Tibial nerve (tissue), 4 donors: Measurements from ENCODE around the gene FLRT2. TPM values are rescaled to one million over a fixed set of nuclear protein-coding genes. Genes with fewer than 3 reads are reported as not detected.
A peak's percentile ranks its signal among the peaks of the same experiment; 100 is the strongest.

ENCODE experiments used
- DNase-seq, 2 donors: peaks; one replicate each; pipeline ENCODE4 v3.0.0-alpha.2; 2019; ENCODE audit warnings: low spot score in 2 of 2
- H3K27ac ChIP-seq, 4 donors: fragments of 200-600 bp; sonication (generic) in 3 of 4; one replicate each; pipeline ENCODE4 v1.5.1; 2017 to 2019; ENCODE audit warnings: mild to moderate bottlenecking in 1 of 4
- H3K27me3 ChIP-seq, 2 donors: fragments of 200-600 bp; sonication (generic) in 1 of 2; one replicate each; pipeline versions ENCODE4 v1.5.1 to v1.6.0; 2017 to 2019
- H3K36me3 ChIP-seq, 3 donors: fragments of 200-600 bp; sonication (generic); one replicate each; pipeline ENCODE4 v1.5.1; 2018 to 2019
- H3K4me1 ChIP-seq, 4 donors: fragments of 200-600 bp; sonication (generic) in 3 of 4; one replicate each; pipeline ENCODE4 v1.5.1; 2017 to 2019
- H3K4me3 ChIP-seq, 4 donors: fragments of 200-600 bp; sonication (generic) in 3 of 4; one replicate each; pipeline ENCODE4 v1.5.1; 2017 to 2019; ENCODE audit warnings: mild to moderate bottlenecking in 1 of 4, moderate library complexity in 1 of 4
- H3K9me3 ChIP-seq, 4 donors: fragments of 200-600 bp; sonication (generic) in 3 of 4; one replicate each; pipeline ENCODE4 v1.5.1; 2017 to 2019
- EP300 ChIP-seq, 2 donors: sonication (generic); formaldehyde crosslinking; IDR thresholded peaks; one replicate each; pipeline ENCODE4 v1.6.1; 2017; ENCODE audit warnings: antibody characterized with exemption in 2 of 2, mild to moderate bottlenecking in 1 of 2
- POLR2A ChIP-seq, 2 donors: fragments of 450-650 bp; IDR thresholded peaks; one replicate each; pipeline ENCODE4 v1.6.1; 2017; ENCODE audit warnings: antibody characterized with exemption in 2 of 2, mild to moderate bottlenecking in 2 of 2, moderate library complexity in 2 of 2
- WGBS, 2 donors: methylation state at CpG; one replicate each; pipeline ENCODE4 v1.1.5; 2018; 5-methylcytosine and 5-hydroxymethylcytosine counted together
- total RNA-seq, 4 donors: library from RNA; depleted of rRNA; stranded (reverse); fragments of >200 nt; gene quantifications; one replicate each; pipeline ENCODE4 v1.1.0, GENCODE V29; 2016
- TF ChIP-seq, protein P1 (sequence below), 5 experiments: fragments of 200-600 bp in 3 of 5; fragments of 450-650 bp in 2 of 5; sonication (generic) in 3 of 5; IDR thresholded peaks; one replicate each; pipeline ENCODE4 v1.5.1; 2016 to 2019; ENCODE audit warnings: antibody characterized with exemption in 5 of 5, mild to moderate bottlenecking in 3 of 5, moderate library complexity in 2 of 5

The FLRT2 gene
- total RNA-seq, 4 donors from 2014 or later = 26.4 to 109 (median 71.6) TPM

- 53 to 69% methylated on average over 2 of the region's 2 CpGs for WGBS, 2 donors
- H3K36me3 ChIP-seq = peaks cover 0 to 4% (median 0%) of the 10 kb centered on the region in 3 donors
- peaks cover 0 to 42% (median 0%) of the 10 kb centered on the region in 4 donors for H3K4me1 ChIP-seq
- H3K9me3 ChIP-seq = no peaks in the 10 kb centered on the region
- H3K27me3 ChIP-seq = no peaks in the 10 kb centered on the region
- DNase-seq = no peak
- TF ChIP-seq, protein P1, sequence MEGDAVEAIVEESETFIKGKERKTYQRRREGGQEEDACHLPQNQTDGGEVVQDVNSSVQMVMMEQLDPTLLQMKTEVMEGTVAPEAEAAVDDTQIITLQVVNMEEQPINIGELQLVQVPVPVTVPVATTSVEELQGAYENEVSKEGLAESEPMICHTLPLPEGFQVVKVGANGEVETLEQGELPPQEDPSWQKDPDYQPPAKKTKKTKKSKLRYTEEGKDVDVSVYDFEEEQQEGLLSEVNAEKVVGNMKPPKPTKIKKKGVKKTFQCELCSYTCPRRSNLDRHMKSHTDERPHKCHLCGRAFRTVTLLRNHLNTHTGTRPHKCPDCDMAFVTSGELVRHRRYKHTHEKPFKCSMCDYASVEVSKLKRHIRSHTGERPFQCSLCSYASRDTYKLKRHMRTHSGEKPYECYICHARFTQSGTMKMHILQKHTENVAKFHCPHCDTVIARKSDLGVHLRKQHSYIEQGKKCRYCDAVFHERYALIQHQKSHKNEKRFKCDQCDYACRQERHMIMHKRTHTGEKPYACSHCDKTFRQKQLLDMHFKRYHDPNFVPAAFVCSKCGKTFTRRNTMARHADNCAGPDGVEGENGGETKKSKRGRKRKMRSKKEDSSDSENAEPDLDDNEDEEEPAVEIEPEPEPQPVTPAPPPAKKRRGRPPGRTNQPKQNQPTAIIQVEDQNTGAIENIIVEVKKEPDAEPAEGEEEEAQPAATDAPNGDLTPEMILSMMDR (IDR thresholded peaks at IDR 0.05) = no peak
- no peak for TF ChIP-seq EP300 (IDR thresholded peaks at IDR 0.05)
- no peak for TF ChIP-seq POLR2A (IDR thresholded peaks at IDR 0.05)
- H3K27ac ChIP-seq = no peak overlapping the region
- no peak overlapping the region for H3K4me3 ChIP-seq
These were observed 42.1 kb downstream of the FLRT2 start for GRCh38 chr14:85572011-85572410.

GRCh38 chr14:85572845-85573244 lies 42.9 kb downstream of the FLRT2 start:
- no peak for DNase-seq
- no peak overlapping the region for H3K4me3 ChIP-seq
- peaks cover 0 to 4% (median 0%) of the 10 kb centered on the region in 3 donors for H3K36me3 ChIP-seq
- TF ChIP-seq POLR2A (IDR thresholded peaks at IDR 0.05) = no peak
- TF ChIP-seq, protein P1 (IDR thresholded peaks at IDR 0.05) = no peak
- no peak for TF ChIP-seq EP300 (IDR thresholded peaks at IDR 0.05)
- H3K9me3 ChIP-seq = no peaks in the 10 kb centered on the region
- no peaks in the 10 kb centered on the region for H3K27me3 ChIP-seq
- H3K4me1 ChIP-seq = peaks cover 0 to 51% (median 0%) of the 10 kb centered on the region in 4 donors
- peak overlapping the region in 1 of 4 donors; percentile 34 for H3K27ac ChIP-seq

GRCh38 chr14:85573406-85573805 lies 43.5 kb downstream of the FLRT2 start:
- no peaks in the 10 kb centered on the region for H3K9me3 ChIP-seq
- H3K36me3 ChIP-seq = peaks cover 0 to 4% (median 0%) of the 10 kb centered on the region in 3 donors
- H3K4me3 ChIP-seq = no peak overlapping the region
- no peak overlapping the region for H3K27ac ChIP-seq
- peaks cover 0 to 53% (median 0%) of the 10 kb centered on the region in 4 donors for H3K4me1 ChIP-seq
- DNase-seq = no peak
- TF ChIP-seq, protein P1 (IDR thresholded peaks at IDR 0.05) = no peak
- no peak for TF ChIP-seq EP300 (IDR thresholded peaks at IDR 0.05)
- no peak for TF ChIP-seq POLR2A (IDR thresholded peaks at IDR 0.05)
- WGBS, 2 donors = 61 to 67% methylated on average over 4 of the region's 4 CpGs
- no peaks in the 10 kb centered on the region for H3K27me3 ChIP-seq

- Histone ChIP-seq H3K27me3 (no peaks in the 10 kb centered on the region), H3K4me1 (peaks cover 0 to 64% (median 0%) of the 10 kb centered on the region in 4 donors), H3K9me3 (no peaks in the 10 kb centered on the region), H3K36me3 (no peaks in the 10 kb centered on the region), H3K4me3 (no peak overlapping the region), H3K27ac (peak overlapping the region in 2 of 4 donors; percentile 37 to 47)
- 65 to 66% methylated on average over 3 of the region's 3 CpGs for WGBS, 2 donors
- no peak for DNase-seq
- TF ChIP-seq EP300 (IDR thresholded peaks at IDR 0.05) = no peak
- no peak for TF ChIP-seq POLR2A (IDR thresholded peaks at IDR 0.05)
- TF ChIP-seq, protein P1 (IDR thresholded peaks at IDR 0.05) = no peak
These were observed 45.1 kb downstream of the FLRT2 start for GRCh38 chr14:85574853-85575616.

GRCh38 chr14:85575617-85575898 lies 45.6 kb downstream of the FLRT2 start:
- TF ChIP-seq, protein P1 (IDR thresholded peaks at IDR 0.05) = no peak
- TF ChIP-seq EP300 (IDR thresholded peaks at IDR 0.05) (no peak), POLR2A (IDR thresholded peaks at IDR 0.05) (no peak)
- Histone ChIP-seq H3K9me3 (no peaks in the 10 kb centered on the region), H3K36me3 (no peaks in the 10 kb centered on the region), H3K4me1 (peaks cover 0 to 69% (median 0%) of the 10 kb centered on the region in 4 donors), H3K27me3 (no peaks in the 10 kb centered on the region), H3K27ac (peak overlapping the region in 1 of 4 donors; percentile 47), H3K4me3 (no peak overlapping the region)
- DNase-seq = no peak
- WGBS, 2 donors = 55 to 63% methylated on average over 1 of the region's 1 CpG
